H1 (cell line): ENCODE data around the gene ANK2. TPM values are rescaled to one million over a fixed set of nuclear protein-coding genes. Genes with fewer than 3 reads are reported as not detected.
A peak's percentile ranks its signal among the peaks of the same experiment; 100 is the strongest.

Experiments
- CTCF ChIA-PET: fragments of 300-600 bp; sonication (Branson Sonifier 250); formaldehyde crosslinking; loops from one replicate; lab custom pipeline; 2021; ENCODE audit not compliant: partially characterized antibody; lab: Charles Lee
- POLR2A ChIA-PET: fragments of 300-600 bp; sonication (Branson Sonifier 250); formaldehyde crosslinking; loops from one replicate; lab custom pipeline; 2021; ENCODE audit warnings: inconsistent platforms; ENCODE audit not compliant: partially characterized antibody; lab: Charles Lee
- DNase-seq, 2 experiments: peaks; one replicate each; pipeline versions ENCODE4 v3.0.0 to v3.0.0-alpha.2; 2010 to 2022; ENCODE audit warnings: low spot score in 2 of 2, low read depth in 1 of 2, mixed read lengths in 1 of 2
- FAIRE-seq: peaks from 2 replicates; lab custom pipeline; 2011; peaks lifted over from hg19 to GRCh38; lab: Jason Lieb, UNC
- H2AFZ ChIP-seq: 2 replicates; pipeline ENCODE4 v1.8.1; 2012; ENCODE audit warnings: low read length, inconsistent platforms
- H2AK5ac ChIP-seq: 2 replicates; pipeline ENCODE4 v1.6.1; 2013; ENCODE audit warnings: low read depth, low read length
- H2BK120ac ChIP-seq: replicated peaks from 2 replicates; pipeline ENCODE3; 2013; ENCODE audit warnings: low read depth, low read length, inconsistent platforms
- H2BK12ac ChIP-seq: 2 replicates; pipeline ENCODE4 v1.6.1; 2013; ENCODE audit warnings: low read depth, low read length
- H2BK15ac ChIP-seq: 2 replicates; pipeline ENCODE4 v1.6.1; 2013; ENCODE audit warnings: low read length
- H2BK20ac ChIP-seq: 2 replicates; pipeline ENCODE4 v1.6.1; 2013; ENCODE audit warnings: low read length
- H2BK5ac ChIP-seq: 2 replicates; pipeline ENCODE4 v1.6.1; 2013; ENCODE audit warnings: low read depth, low read length
- H3K14ac ChIP-seq: 2 replicates; pipeline ENCODE4 v1.6.1; 2013; ENCODE audit warnings: inconsistent platforms; ENCODE audit not compliant: insufficient read length
- H3K18ac ChIP-seq: 2 replicates; pipeline ENCODE4 v1.6.1; 2013; ENCODE audit warnings: low read length; ENCODE audit errors: extremely low read depth
- H3K23ac ChIP-seq: 2 replicates; pipeline ENCODE4 v1.6.1; 2013; ENCODE audit warnings: inconsistent platforms; ENCODE audit not compliant: insufficient read length
- H3K23me2 ChIP-seq: 2 replicates; pipeline ENCODE4 v1.6.1; 2013; ENCODE audit warnings: low read depth, low read length
- H3K27ac ChIP-seq: 2 replicates; pipeline ENCODE4 v1.6.1; 2011; ENCODE audit warnings: low read depth, low read length, inconsistent platforms
- H3K27me3 ChIP-seq, 4 experiments: replicated peaks in 1 of 4; 1 replicate in 1 of 4; 2 replicates in 3 of 4; pipeline versions ENCODE4 v1.6.1 to v1.8.1; 2011 to 2013; ENCODE audit warnings: low read length in 3 of 4, mild to moderate bottlenecking in 3 of 4, inconsistent platforms in 2 of 4, mixed read lengths in 2 of 4, moderate library complexity in 1 of 4; ENCODE audit not compliant: control insufficient read depth in 3 of 4, insufficient read depth in 3 of 4; ENCODE audit errors: extremely low read depth in 1 of 4
- H3K36me3 ChIP-seq, 4 experiments: 2 replicates each; pipeline versions ENCODE4 v1.6.1 to v1.8.1; 2011 to 2013; ENCODE audit warnings: mild to moderate bottlenecking in 4 of 4, low read length in 3 of 4, moderate library complexity in 2 of 4, control low read depth in 1 of 4, inconsistent platforms in 1 of 4; ENCODE audit not compliant: insufficient read depth in 4 of 4, control insufficient read depth in 2 of 4
- H3K4ac ChIP-seq: replicated peaks from 2 replicates; pipeline ENCODE3; 2013; ENCODE audit warnings: low read length, low read depth, mixed read lengths, inconsistent platforms; ENCODE audit not compliant: insufficient read length
- H3K4me1 ChIP-seq, 4 experiments: replicated peaks in 1 of 4; 1 replicate in 1 of 4; 2 replicates in 3 of 4; pipeline versions ENCODE4 v1.6.1 to v1.8.1; 2011 to 2013; ENCODE audit warnings: low read length in 3 of 4, inconsistent platforms in 2 of 4, mixed read lengths in 1 of 4; ENCODE audit not compliant: insufficient read depth in 4 of 4, control insufficient read depth in 3 of 4
- H3K4me2 ChIP-seq, 2 experiments: 2 replicates each; pipeline versions ENCODE4 v1.6.1 to v1.8.1; 2011 to 2013; ENCODE audit warnings: low read depth in 2 of 2, low read length in 2 of 2, control low read depth in 1 of 2, inconsistent platforms in 1 of 2, mild to moderate bottlenecking in 1 of 2; ENCODE audit not compliant: insufficient read depth in 1 of 2
- H3K4me3 ChIP-seq, 4 experiments: fragments of 200-600, 300-600 bp in 1 of 4; sonication (generic), shearing (Covaris generic), sonication (Bioruptor Twin) in 1 of 4; 2 replicates each; pipeline versions ENCODE4 v1.5.1 to v1.8.1; 2011 to 2016; ENCODE audit warnings: low read length in 4 of 4, low read depth in 3 of 4, control low read depth in 2 of 4, inconsistent platforms in 2 of 4, mild to moderate bottlenecking in 2 of 4, mixed read lengths in 1 of 4, moderate library complexity in 1 of 4; ENCODE audit not compliant: insufficient read depth in 2 of 4; ENCODE audit errors: extremely low read depth in 1 of 4
- H3K56ac ChIP-seq: replicated peaks from 2 replicates; pipeline ENCODE3; 2013; ENCODE audit warnings: low read depth, mild to moderate bottlenecking, mixed read lengths, low read length, inconsistent platforms; ENCODE audit not compliant: insufficient read length
- H3K79me1 ChIP-seq: 2 replicates; pipeline ENCODE4 v1.6.1; 2013; ENCODE audit warnings: low read depth, low read length, control low read depth
- H3K79me2 ChIP-seq, 2 experiments: 2 replicates each; pipeline versions ENCODE4 v1.6.1 to v1.8.1; 2012 to 2013; ENCODE audit warnings: low read length in 2 of 2, mild to moderate bottlenecking in 2 of 2, inconsistent platforms in 1 of 2; ENCODE audit not compliant: insufficient read depth in 2 of 2, control insufficient read depth in 1 of 2
- H3K9ac ChIP-seq, 4 experiments: replicated peaks in 1 of 4; 1 replicate in 1 of 4; 2 replicates in 3 of 4; pipeline versions ENCODE4 v1.6.1 to v1.8.1; 2011 to 2013; ENCODE audit warnings: low read depth in 3 of 4, low read length in 3 of 4, control low read depth in 2 of 4, mild to moderate bottlenecking in 2 of 4, moderate library complexity in 2 of 4, inconsistent platforms in 1 of 4; ENCODE audit errors: extremely low read depth in 1 of 4
- H3K9me3 ChIP-seq, 2 experiments: 2 replicates each; pipeline versions ENCODE4 v1.6.1 to v1.8.1; 2012 to 2013; ENCODE audit warnings: mild to moderate bottlenecking in 2 of 2, moderate library complexity in 2 of 2, control low read depth in 1 of 2, inconsistent platforms in 1 of 2, low read depth in 1 of 2, low read length in 1 of 2, mixed read lengths in 1 of 2; ENCODE audit not compliant: insufficient read depth in 2 of 2
- H4K20me1 ChIP-seq, 2 experiments: replicated peaks in 1 of 2; 2 replicates each; pipeline versions ENCODE3 to v1.8.1; 2011 to 2013; ENCODE audit warnings: inconsistent platforms in 2 of 2, low read length in 2 of 2, mild to moderate bottlenecking in 1 of 2; ENCODE audit not compliant: insufficient read depth in 2 of 2, control insufficient read depth in 1 of 2
- H4K5ac ChIP-seq: 2 replicates; pipeline ENCODE4 v1.6.1; 2013; ENCODE audit warnings: low read length, low read depth, mixed read lengths, inconsistent platforms; ENCODE audit not compliant: insufficient read length
- H4K8ac ChIP-seq: 2 replicates; pipeline ENCODE4 v1.8.0; 2013; ENCODE audit warnings: mild to moderate bottlenecking, moderate library complexity, low read length, inconsistent platforms; ENCODE audit not compliant: insufficient read depth; ENCODE audit errors: extremely low read depth
- H4K91ac ChIP-seq: replicated peaks from 2 replicates; pipeline ENCODE3; 2013; ENCODE audit warnings: low read length, mixed read lengths, inconsistent platforms; ENCODE audit not compliant: insufficient read length
- BACH1 ChIP-seq: IDR thresholded peaks from 2 replicates; pipeline ENCODE4 v1.6.1; 2012; ENCODE audit warnings: low read length, improper control_type of control experiment
- BRCA1 ChIP-seq: IDR thresholded peaks from 2 replicates; pipeline ENCODE4 v1.6.1; 2012; ENCODE audit warnings: low read depth, low read length, improper control_type of control experiment
- CBX8 ChIP-seq: fragments of 300-800, 300-1000 bp; sonication (generic); IDR thresholded peaks from 2 replicates; pipeline ENCODE4 v1.7.1; 2016; ENCODE audit warnings: low read depth, low read length, borderline replicate concordance
- CTBP2 ChIP-seq: IDR thresholded peaks from 2 replicates; pipeline ENCODE4 v1.7.0; 2011; ENCODE audit warnings: borderline replicate concordance, mild to moderate bottlenecking, moderate library complexity, mixed read lengths, low read length; ENCODE audit not compliant: insufficient read depth, insufficient read length
- EGR1 ChIP-seq: IDR thresholded peaks from 2 replicates; pipeline ENCODE4 v1.6.1; 2011; ENCODE audit warnings: low read depth, low read length, borderline replicate concordance
- JUN ChIP-seq: IDR thresholded peaks from 2 replicates; pipeline ENCODE4 v1.6.1; 2011; ENCODE audit warnings: low read depth, mild to moderate bottlenecking, improper control_type of control experiment, low read length
- KDM4A ChIP-seq: IDR thresholded peaks from one replicate; pipeline ENCODE4 v1.7.1; 2012; ENCODE audit warnings: low read depth, mild to moderate bottlenecking, moderate library complexity, low read length, inconsistent platforms; ENCODE audit not compliant: severe bottlenecking
- NRF1 ChIP-seq: IDR thresholded peaks from 2 replicates; pipeline ENCODE4 v1.6.1; 2011; ENCODE audit warnings: mild to moderate bottlenecking, low read depth, low read length, improper control_type of control experiment
- RNF2 ChIP-seq: fragments of 200-900, 300-1000 bp; sonication (generic); IDR thresholded peaks from 2 replicates; pipeline ENCODE4 v1.7.1; 2016; ENCODE audit warnings: borderline replicate concordance, low read depth, mild to moderate bottlenecking, antibody characterized with exemption, low read length; ENCODE audit not compliant: poor library complexity, severe bottlenecking; ENCODE audit errors: missing control alignments
- SIN3A ChIP-seq, 2 experiments: IDR thresholded peaks in 1 of 2; conservative IDR thresholded peaks in 1 of 2; 2 replicates each; pipeline ENCODE4 v1.6.1; 2011 to 2012; ENCODE audit warnings: low read length in 2 of 2, improper control_type of control experiment in 1 of 2, low read depth in 1 of 2, mild to moderate bottlenecking in 1 of 2
- SP4 ChIP-seq: IDR thresholded peaks from 2 replicates; pipeline ENCODE4 v1.6.1; 2012; ENCODE audit warnings: low read length, inconsistent platforms
- TAF1 ChIP-seq: IDR thresholded peaks from 2 replicates; pipeline ENCODE4 v1.6.1; 2011; ENCODE audit warnings: mild to moderate bottlenecking, low read depth, low read length
- TBP ChIP-seq: IDR thresholded peaks from 2 replicates; pipeline ENCODE4 v1.6.1; 2011; ENCODE audit warnings: low read depth, low read length, improper control_type of control experiment
- WGBS, 2 experiments: shearing (Covaris generic) in 1 of 2; methylation state at CpG; one replicate each; pipeline versions ENCODE4 v1.1.6 to v1.1.7; 2013 to 2015; ENCODE audit warnings: low lambda C conversion rate in 2 of 2, mixed read lengths in 2 of 2, inconsistent platforms in 1 of 2, low coverage in 1 of 2, missing lambda C conversion rate in 1 of 2; ENCODE audit not compliant: insufficient replicate concordance in 2 of 2, insufficient coverage in 1 of 2, insufficient read length in 1 of 2; ENCODE audit errors: extremely low coverage in 1 of 2, missing lambda C conversion rate in 1 of 2; 5-methylcytosine and 5-hydroxymethylcytosine counted together
- polyA plus RNA-seq, 7 experiments: library from polyadenylated mRNA; depleted of rRNA in 3 of 7; stranded (reverse) in 5 of 7; unstranded in 2 of 7; fragments of >200 nt in 5 of 7; fragments of 200-250 nt in 2 of 7; gene quantifications; 1 replicate in 5 of 7; 2 replicates in 1 of 7; 4 replicates in 1 of 7; pipeline versions ENCODE4 v1.2.1 to v1.2.3, GENCODE V29; 2011 to 2013; ENCODE audit warnings: missing spikeins in 2 of 7, mixed read lengths in 2 of 7
- total RNA-seq: library from RNA; stranded (reverse); fragmentation: NEBNext Ultra II Directional; extraction: Animal tissue kit (Norgen Biotek cat#: 25700); gene quantifications from 2 replicates; pipeline ENCODE4 v1.2.1, GENCODE V29; 2021
- TF ChIP-seq, protein P1 (sequence below): IDR thresholded peaks from 2 replicates; pipeline ENCODE4 v1.6.1; 2011; ENCODE audit warnings: low read length, improper control_type of control experiment

ANK2 gene
- total and polyA plus RNA-seq, 2 of the 8 experiments (the other 6 are each of a cell fraction or from before 2014, with no cell fraction given) = 14.2 to 35.1 TPM

- ChIA-PET CTCF (no interaction called here), POLR2A (no interaction called here)
- Histone ChIP-seq H2BK20ac (no peak overlapping the region), H2AFZ (no peak overlapping the region), H3K9ac (no peak overlapping the region), H3K18ac (no peak overlapping the region), H3K36me3 (no peaks in the 10 kb centered on the region), H2BK15ac (no peak overlapping the region), H3K27me3 (no peaks in the 10 kb centered on the region), H4K20me1 (no peaks in the 10 kb centered on the region), H3K14ac (no peak overlapping the region), H3K79me2 (no peaks in the 10 kb centered on the region), H4K8ac (no peak overlapping the region), H3K4me3 (no peak overlapping the region; a peak in 1 of 8 replicates), H2AK5ac (no peak overlapping the region), H2BK5ac (no peak overlapping the region), H3K4me1 (peaks cover 10 to 30% (median 20%) of the 10 kb centered on the region in 4 experiments), H4K91ac (no peak overlapping the region), H3K9me3 (no peaks in the 10 kb centered on the region), H3K79me1 (no peaks in the 10 kb centered on the region), H4K5ac (peak overlapping the region; percentile 70), H3K4ac (no peak overlapping the region), H3K56ac (no peak overlapping the region), H3K4me2 (no peak overlapping the region), H2BK120ac (no peak overlapping the region), H2BK12ac (no peak overlapping the region), H3K23me2 (no peaks in the 10 kb centered on the region), H3K23ac (no peak overlapping the region), H3K27ac (no peak overlapping the region)
- no peak for DNase-seq
- WGBS, 2 experiments = 16% methylated on average over 2 of the region's 2 CpGs; no CpG with 5 or more reads in 1 of the 2 experiments
- no peak for FAIRE-seq
- no peak for TF ChIP-seq JUN
- TF ChIP-seq TBP = no peak
- no peak for TF ChIP-seq BRCA1
- no peak for TF ChIP-seq NRF1
- TF ChIP-seq, protein P1, sequence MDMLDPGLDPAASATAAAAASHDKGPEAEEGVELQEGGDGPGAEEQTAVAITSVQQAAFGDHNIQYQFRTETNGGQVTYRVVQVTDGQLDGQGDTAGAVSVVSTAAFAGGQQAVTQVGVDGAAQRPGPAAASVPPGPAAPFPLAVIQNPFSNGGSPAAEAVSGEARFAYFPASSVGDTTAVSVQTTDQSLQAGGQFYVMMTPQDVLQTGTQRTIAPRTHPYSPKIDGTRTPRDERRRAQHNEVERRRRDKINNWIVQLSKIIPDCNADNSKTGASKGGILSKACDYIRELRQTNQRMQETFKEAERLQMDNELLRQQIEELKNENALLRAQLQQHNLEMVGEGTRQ = no peak
- TF ChIP-seq SIN3A (conservative IDR thresholded peaks at IDR 0.05 in 1 of 2, IDR thresholded peaks at IDR 0.05 in 1 of 2; ENCODE audit: low read depth in 1 of 2, low read length in 2 of 2) = no peak
- TF ChIP-seq KDM4A = no peak
- TF ChIP-seq CBX8 = no peak
- no peak for TF ChIP-seq TAF1
- TF ChIP-seq EGR1 = no peak
- no peak for TF ChIP-seq CTBP2
- TF ChIP-seq RNF2 = no peak
- no peak for TF ChIP-seq BACH1
- TF ChIP-seq SP4 = no peak
Measured at GRCh38 chr4:113144091-113144490, 94.6 kb downstream of the ANK2 start.
